ENCODE data around the gene TRPV4.

- TF ChIP-seq GATA3 (IDR thresholded peaks at IDR 0.05; ENCODE audit: low read depth, low read length) (no peak), GATA2 (IDR thresholded peaks at IDR 0.05; ENCODE audit: low read depth, low read length) (no peak)
Observed at GRCh38 chr12:109814600-109815150, 18.5 kb downstream of the TRPV4 start.

Measured in SH-SY5Y (cell line).